Midbrain (tissue), 1 donor: ENCODE data around the gene NEXMIF.
"Not testable (repeated sequence)": the region's sequence is repeated elsewhere in the genome, so short reads cannot be mapped to it uniquely, and the experiment has no call there.

ENCODE experiments used
- DNase-seq: peaks from one replicate; lab custom pipeline; 2025; lab: John Stamatoyannopoulos, UW

NEXMIF gene

DNA sequence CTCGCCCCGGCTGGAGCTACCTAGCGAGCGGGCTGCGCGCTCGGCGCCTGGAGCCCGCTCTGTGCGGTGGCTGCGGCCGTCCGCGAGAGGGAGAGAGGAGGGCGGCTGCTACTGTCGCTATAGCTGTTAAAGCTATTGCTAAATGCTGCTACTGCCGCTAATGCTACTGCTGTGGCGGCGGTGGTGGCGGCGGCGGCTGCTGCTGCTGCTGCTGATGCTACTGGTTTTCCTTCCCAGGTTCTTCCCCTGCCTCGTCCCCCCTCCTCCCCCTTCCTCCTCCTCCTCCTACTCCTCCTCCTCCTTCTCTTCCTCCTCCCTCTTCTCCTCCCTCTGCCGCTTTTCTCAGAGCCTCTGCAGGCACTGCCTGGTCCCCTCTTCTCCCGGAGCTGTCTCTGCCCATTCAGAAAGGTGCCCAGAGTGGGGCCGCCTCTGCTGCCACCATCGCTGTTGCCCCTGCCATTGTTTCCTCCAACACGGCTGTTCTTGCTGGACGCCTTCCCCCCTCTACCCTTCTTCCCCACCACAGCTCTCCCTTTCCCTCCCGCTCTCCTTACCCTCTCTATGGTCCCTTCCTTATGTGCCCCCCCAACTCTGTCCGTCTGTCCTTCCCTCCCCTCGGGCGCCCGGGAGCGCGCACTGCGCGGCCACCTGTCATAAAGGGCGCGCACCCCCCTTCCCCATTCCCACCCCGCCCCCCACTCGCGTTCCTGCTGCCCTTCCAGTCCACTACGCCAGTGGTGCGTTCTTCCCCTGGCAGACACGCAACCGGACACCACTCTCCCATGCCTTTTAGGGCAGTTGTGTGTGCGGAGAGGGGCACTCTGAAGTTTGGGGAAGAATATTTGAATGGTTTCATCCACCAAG, at the start of gene NEXMIF:
NEXMIF (minus strand) TSS at position 228 of the 864 bp plus-strand sequence.
- peak; percentile 15 for DNase-seq

- DNase-seq: not testable (repeated sequence)
These were observed 36.7 kb upstream of the NEXMIF start for GRCh38 chrX:74961962-74962361.

- no peak for DNase-seq
These were observed 24.5 kb upstream of the NEXMIF start for GRCh38 chrX:74949717-74950116.

GRCh38 chrX:74940414-74940813, 15.2 kb upstream of the NEXMIF start:
- no peak for DNase-seq

DNA sequence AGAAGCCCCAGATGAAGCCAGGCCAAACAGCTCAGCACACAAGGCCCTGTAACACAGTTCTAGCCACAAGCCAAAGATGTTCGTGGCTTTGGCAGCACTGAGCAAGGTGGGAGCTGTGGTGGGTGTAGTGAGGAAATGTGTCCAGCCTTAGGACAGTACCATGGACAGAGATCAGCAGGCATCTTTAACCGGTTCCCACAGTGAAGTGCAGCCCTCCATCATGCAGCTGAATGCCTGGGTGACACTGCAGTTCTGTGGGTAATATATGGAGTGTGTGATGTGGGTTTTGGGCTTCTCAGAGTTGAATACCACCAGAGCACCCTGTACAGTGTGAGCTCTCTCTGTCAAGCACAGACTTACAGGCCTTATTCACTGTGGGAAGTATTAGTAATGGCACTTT, 6.0 kb upstream of the NEXMIF start:
- no peak for DNase-seq

DNA sequence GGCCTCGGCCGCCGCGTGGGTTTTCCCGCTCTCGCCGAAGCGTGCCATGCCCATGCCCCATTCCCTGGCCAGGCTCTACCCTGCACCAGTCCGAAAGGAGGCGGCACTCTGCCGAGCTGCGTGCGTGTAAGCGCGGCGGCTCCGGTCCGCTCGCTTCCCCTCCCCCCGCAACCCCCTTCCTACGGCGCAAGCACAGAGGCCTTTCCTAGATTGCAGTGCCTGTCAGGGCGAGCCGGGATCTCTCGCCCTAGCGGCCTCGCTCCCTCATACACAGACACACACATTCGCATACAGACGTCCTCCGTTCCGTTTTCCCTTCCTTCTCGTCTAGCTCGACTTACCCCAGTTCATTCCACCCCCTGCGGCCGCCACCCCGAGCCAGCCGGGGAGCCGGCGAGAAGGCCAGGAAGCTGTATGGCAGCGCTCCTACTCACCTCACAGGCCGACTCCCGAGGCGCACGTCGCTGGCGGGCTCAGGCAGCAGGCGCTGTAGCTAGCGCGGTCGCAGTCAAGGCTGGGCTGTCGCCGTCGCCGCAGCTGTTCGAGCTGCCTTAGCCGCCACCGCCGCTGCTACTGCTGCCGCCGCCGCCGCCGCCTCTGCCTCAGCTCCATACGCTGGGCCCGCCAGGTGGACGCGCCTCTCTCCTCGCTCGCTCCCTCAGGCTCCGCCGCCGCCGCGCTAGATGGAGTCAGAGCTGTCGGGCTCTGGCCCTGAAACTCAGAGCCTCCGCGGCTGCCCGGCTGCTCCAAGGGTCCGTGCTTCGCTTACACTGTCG, 615 bp downstream of the NEXMIF start:
- DNase-seq: no peak

- no peak for DNase-seq
These were observed 1.3 kb downstream of the NEXMIF start for GRCh38 chrX:74923942-74924448.

DNA sequence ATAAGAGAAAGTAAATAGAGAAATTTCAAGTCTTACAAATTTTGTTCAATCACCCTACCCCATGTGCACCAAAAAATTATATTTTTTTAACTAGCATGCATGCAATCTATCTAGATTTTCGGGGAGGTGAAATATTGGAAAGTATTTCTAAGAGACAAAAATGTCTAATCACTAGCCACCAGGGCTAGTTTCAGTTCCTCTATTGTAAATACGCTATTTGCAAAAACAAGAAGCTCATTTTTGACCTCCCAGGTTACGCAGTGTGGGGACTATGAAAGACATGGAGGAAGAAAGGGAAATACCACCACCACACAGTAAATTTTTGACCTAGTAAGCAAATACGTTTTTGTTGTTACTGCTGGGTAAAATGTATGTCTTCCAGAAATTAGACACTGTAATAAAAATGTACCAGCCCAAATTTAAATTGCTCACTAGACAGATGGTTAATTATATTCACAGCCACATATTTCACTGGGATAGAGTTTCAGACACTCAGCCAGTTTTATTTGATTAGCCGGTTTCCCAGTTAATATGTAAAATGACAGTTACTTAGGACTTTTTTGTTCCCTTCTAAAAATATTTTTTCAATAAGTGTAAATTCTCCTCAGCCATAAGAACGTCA, 2.2 kb downstream of the NEXMIF start:
- DNase-seq: no peak

- no peak for DNase-seq
These were observed 13.8 kb downstream of the NEXMIF start for GRCh38 chrX:74911494-74911893.

GRCh38 chrX:74906417-74906816, 18.8 kb downstream of the NEXMIF start:
- DNase-seq: no peak

DNA sequence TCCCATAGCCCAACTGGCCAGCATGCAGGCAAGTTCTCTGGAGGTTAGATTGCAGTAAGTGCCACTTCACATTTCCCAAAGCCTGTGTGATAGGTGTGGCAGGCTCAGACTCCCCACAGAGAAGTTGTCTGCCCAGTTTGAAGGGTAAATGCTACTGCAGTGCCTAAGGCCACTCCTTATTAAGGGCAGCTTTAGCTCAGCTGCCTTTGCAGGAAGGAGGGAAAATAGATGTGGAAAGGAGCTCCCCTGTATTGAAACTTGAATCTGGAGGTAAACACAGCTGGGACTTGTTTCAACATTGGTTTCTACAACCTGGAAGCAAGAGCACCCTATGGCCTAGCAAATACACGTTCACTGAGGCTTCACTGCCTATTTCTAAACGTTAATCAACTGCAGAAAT, 22.4 kb downstream of the NEXMIF start:
- DNase-seq: no peak

GRCh38 chrX:74892561-74892960, 32.7 kb downstream of the NEXMIF start:
- no peak for DNase-seq

- no peak for DNase-seq
These were observed 34.4 kb downstream of the NEXMIF start for GRCh38 chrX:74890676-74891430.

DNA sequence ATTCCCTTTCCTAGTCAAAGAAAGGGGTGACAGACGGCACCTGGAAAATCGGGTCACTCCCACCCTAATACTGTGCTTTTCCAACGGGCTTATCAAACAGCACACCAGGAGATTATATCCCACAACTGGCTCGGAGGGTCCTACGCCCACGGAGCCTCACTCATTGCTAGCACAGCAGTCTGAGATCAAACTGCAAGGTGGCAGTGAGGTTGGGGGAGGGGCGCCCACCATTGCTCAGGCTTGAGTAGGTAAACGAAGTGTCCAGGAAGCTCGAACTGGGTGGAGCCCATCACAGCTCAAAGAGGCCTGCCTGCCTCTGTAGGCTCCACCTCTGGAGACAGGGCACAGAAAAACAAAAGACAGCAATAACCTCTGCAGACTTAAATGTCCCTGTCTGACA, 42.9 kb downstream of the NEXMIF start:
- not testable (repeated sequence) for DNase-seq

GRCh38 chrX:74865725-74866124, 59.5 kb downstream of the NEXMIF start:
- no peak for DNase-seq

DNA sequence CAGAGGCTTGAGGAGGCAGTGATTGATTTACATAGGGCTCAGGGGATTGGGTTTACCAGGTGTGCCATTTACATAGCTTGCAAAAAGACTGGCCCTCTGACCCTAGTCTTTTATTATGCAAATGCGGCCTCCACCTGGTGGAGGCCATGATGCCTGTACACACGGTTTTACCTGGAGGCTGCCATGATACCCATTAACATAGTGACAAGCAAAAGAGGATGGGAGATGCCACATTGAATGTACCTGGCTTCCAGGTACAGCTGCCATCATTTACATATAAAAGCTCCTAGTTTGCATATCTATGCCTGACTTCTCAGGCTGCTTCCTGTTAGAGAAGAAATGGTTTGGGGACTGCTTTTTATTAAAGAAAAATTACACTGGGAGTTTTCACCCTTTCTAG, 72.0 kb downstream of the NEXMIF start:
- no peak for DNase-seq

DNA sequence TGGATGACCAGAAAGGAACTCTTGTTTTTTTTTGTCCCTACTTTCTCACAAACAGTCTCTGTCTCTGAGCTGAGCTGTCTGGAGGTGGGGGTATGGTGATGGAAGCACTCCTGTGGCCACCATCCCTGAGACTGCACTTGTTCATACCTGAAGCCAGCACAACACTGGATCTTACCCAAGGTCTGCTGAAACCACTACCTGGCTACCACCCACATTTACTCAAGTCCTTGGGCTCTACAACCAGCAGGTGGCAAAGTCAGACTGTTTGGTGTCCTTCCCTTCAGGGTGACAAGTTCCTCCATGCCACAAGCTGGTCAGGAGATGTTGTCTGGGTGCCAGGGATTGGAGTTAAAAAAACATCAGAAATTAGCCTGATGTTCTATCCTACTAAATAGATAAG, 89.7 kb downstream of the NEXMIF start:
- DNase-seq: no peak

- DNase-seq: not testable (repeated sequence)
These were observed 105.5 kb downstream of the NEXMIF start for GRCh38 chrX:74819797-74820196.

GRCh38 chrX:74814681-74815080, 110.6 kb downstream of the NEXMIF start:
- no peak for DNase-seq

GRCh38 chrX:74804574-74804973, 120.7 kb downstream of the NEXMIF start:
- DNase-seq: no peak

GRCh38 chrX:74800062-74800461, 125.2 kb downstream of the NEXMIF start:
- no peak for DNase-seq
